T-helper 17 cell (primary cell): ENCODE results near the gene IFNG. TPM values are rescaled to one million over a fixed set of nuclear protein-coding genes. Genes with fewer than 3 reads are reported as not detected.
A peak's percentile ranks its signal among the peaks of the same experiment; 100 is the strongest.
"Not testable (repeated sequence)": the region's sequence is repeated elsewhere in the genome, so short reads cannot be mapped to it uniquely, and the experiment has no call there.

Experiments
- ATAC-seq: fragments of 150-1000 bp; cut with Tn5 transposase; 2 replicates; pipeline ENCODE4 v1.10.0; 2021; ENCODE audit warnings: mild to moderate bottlenecking, moderate library complexity
- DNase-seq, 3 donors: peaks; one replicate each; pipeline versions ENCODE4 v3.0.0 to v3.0.0-alpha.2; 2020 to 2021
- H3K9me3 ChIP-seq: one replicate; pipeline ENCODE4 v1.7.0; 2013; ENCODE audit warnings: low read length, mild to moderate bottlenecking; ENCODE audit not compliant: control insufficient read depth, poor library complexity, severe bottlenecking
- H3K27ac Mint-ChIP-seq: one replicate; pipeline ENCODE4 v1.8.0; 2022; ENCODE audit warnings: mild to moderate bottlenecking, moderate library complexity, mixed read lengths
- H3K27me3 Mint-ChIP-seq: one replicate; pipeline ENCODE4 v1.8.0; 2022; ENCODE audit warnings: mixed read lengths
- H3K36me3 Mint-ChIP-seq: one replicate; pipeline ENCODE4 v1.8.0; 2022; ENCODE audit warnings: low read depth, mixed read lengths
- H3K4me1 Mint-ChIP-seq: one replicate; pipeline ENCODE4 v1.8.0; 2022; ENCODE audit warnings: mild to moderate bottlenecking, mixed read lengths
- H3K4me3 Mint-ChIP-seq: one replicate; pipeline ENCODE4 v1.8.0; 2022; ENCODE audit warnings: mild to moderate bottlenecking, moderate library complexity, mixed read lengths
- total RNA-seq, 4 donors: library from RNA in 2 of 4; stranded (reverse) in 2 of 4; gene quantifications; one replicate each; pipeline ENCODE4 v1.2.3 and lab custom pipeline; 2022 to 2026

The IFNG gene
- total RNA-seq, 2 donors from 2014 or later: 0.99 to 1.2 TPM

DNA sequence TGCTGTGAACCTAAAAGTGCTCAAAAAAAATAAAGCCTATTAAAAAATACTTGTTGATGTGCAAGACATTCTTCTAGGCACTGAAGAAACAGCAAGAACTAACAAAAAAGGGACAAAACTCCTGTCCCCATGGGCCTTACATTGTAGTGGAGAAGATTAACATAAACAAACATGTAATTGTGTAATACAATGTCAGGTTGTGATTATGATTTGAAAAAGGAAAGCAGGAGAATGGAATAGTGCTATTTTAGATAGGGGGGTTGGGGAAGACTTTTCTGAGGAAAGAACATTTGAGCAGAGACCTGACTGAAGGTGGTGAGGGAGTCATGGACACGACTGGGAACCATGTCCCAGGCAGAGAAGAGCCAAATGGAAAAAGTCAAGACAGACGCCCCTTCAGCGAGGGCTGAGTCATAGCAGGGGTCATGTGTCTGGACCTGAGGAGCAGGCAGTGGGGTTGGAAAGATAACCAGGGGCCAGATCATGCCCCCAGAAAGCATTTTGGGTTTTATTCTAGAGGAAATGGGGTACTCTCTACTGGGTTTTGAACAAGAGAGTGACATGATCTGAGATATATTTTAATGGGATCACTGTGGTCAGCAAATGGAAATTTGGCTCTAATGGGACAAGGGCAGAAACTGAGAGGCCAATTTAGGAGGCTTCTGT, 19.4 kb upstream of the IFNG start:
- Mint-ChIP-seq H3K27ac (peak overlapping the region; percentile 30), H3K4me1 (peaks cover 46% of the 10 kb centered on the region), H3K4me3 (no peak overlapping the region), H3K27me3 (no peaks in the 10 kb centered on the region), H3K36me3 (no peaks in the 10 kb centered on the region)
- ATAC-seq (no peak), DNase-seq (no peak)
- no peaks in the 10 kb centered on the region for H3K9me3 ChIP-seq

DNA sequence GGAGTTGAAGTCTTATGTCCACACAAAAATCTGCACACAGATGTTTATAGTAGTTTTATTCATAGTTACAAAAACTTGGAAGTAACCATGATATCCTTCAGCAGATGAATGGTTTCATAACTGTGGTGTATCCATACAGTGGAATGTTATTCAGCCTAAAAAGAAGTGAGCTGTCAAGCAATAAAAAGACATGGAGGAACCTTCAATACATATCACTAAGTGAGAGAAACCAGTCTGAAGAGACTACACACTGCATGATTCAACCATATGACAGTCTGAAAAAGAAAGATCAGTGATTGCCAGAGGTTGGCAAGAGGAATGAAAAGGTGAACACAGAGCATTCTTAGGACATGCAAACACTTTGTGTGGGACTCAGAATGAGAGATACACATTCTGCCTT, 18.6 kb upstream of the IFNG start:
- H3K36me3 Mint-ChIP-seq: no peaks in the 10 kb centered on the region
- H3K27me3 Mint-ChIP-seq: no peaks in the 10 kb centered on the region
- peak overlapping the region; percentile 30 for H3K27ac Mint-ChIP-seq
- no peak overlapping the region for H3K4me3 Mint-ChIP-seq
- H3K9me3 ChIP-seq: no peaks in the 10 kb centered on the region
- ATAC-seq: no peak
- DNase-seq: no peak
- H3K4me1 Mint-ChIP-seq: peaks cover 46% of the 10 kb centered on the region

DNA sequence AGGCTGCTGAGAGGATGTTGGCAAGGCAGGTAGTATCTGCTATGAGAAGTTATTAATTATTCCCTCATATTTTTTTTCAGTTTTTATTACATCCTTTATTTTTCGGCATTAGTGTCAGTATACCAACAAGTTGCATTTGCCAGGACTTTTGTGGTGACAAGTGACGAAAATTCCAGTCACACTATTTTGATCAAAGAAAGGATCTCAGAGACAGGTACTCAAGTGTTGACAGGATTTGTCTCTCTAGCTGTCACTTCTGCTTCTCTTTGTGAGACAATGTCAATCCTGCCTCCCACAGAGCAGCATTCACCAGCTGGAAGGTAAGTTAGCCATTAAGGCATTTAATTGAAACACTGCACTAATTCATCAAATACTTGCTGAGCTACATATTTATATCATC, 18.0 kb upstream of the IFNG start:
- Mint-ChIP-seq H3K27ac (peak overlapping the region; percentile 96), H3K4me1 (peaks cover 46% of the 10 kb centered on the region), H3K4me3 (no peak overlapping the region), H3K27me3 (no peaks in the 10 kb centered on the region), H3K36me3 (no peaks in the 10 kb centered on the region)
- H3K9me3 ChIP-seq: no peaks in the 10 kb centered on the region
- no peak for DNase-seq
- no peak for ATAC-seq

DNA sequence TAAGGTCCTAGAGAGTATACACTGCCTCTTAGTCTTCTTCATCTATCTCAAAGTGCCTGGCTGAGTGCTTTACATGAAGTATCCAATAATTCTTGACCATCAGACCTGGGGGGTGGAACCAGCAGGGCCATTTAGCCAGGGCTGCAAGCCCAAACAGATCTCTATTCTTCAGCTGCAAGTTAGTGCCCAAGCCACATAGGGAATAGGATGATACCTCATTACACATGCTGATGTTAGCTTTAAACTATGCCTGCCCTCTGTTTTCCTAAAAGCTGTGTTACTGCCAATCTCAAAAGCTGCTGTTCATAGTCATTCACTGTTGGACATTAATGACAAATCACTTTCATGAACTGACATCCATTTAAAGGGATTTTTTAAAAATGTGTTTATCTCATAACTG, 16.7 kb upstream of the IFNG start:
- ATAC-seq (no peak), DNase-seq (no peak)
- H3K9me3 ChIP-seq: no peaks in the 10 kb centered on the region
- peak overlapping the region; percentile 88 for H3K4me3 Mint-ChIP-seq
- peaks cover 40% of the 10 kb centered on the region for H3K4me1 Mint-ChIP-seq
- peak overlapping the region; percentile 96 for H3K27ac Mint-ChIP-seq
- H3K36me3 Mint-ChIP-seq: no peaks in the 10 kb centered on the region
- H3K27me3 Mint-ChIP-seq: no peaks in the 10 kb centered on the region

DNA sequence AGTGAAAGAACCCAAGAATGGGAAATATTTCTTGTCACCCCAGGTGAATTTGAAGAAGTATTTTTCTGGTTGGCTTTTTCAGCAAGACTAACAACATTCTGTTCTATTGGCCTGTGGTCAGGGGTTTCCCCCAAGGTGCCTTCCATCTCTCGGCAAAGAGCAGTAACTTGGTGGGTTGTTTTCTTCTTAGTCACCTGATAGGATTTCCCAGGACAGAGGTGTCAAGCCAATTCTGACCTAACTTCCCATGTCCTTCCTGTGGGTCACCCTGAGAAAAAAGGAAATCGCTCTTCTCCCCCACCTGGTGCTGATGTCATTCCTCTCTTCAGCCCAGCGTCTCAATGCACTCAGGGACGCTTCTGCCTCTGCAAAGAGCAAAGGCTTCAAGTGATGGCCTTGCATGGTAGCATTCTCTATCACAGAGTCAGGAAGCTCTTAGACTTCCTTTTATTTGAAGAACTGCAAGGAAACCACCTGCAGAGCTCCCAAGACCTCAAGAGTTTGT, 16.1 kb upstream of the IFNG start:
- no peaks in the 10 kb centered on the region for H3K9me3 ChIP-seq
- Mint-ChIP-seq H3K36me3 (no peaks in the 10 kb centered on the region), H3K4me3 (peak overlapping the region; percentile 88), H3K27me3 (no peaks in the 10 kb centered on the region), H3K4me1 (peaks cover 34% of the 10 kb centered on the region), H3K27ac (peak overlapping the region; percentile 96)
- ATAC-seq (peak; percentile 89), DNase-seq (peak in 2 of 3 donors; percentile 23 to 53)

DNA sequence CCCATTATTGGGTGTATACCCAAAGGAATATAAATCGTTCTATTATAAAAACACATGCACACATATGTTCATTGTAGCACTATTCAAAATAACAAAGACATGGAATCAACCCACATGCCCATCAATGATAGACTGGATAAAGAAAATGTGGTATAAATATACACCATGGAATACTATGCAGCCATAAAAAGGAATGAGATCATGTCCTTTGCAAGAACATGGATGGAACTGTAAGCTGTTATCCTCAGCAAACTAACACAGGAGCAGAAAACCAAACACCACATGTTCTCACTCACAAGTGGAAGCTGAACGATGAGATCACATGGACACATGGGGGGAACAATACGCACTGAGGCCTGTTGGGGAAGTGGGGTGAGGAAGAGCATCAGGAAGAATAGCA, 15.2 kb upstream of the IFNG start:
- ATAC-seq, H3K27me3 Mint-ChIP-seq, DNase-seq, H3K9me3 ChIP-seq, H3K36me3 Mint-ChIP-seq: not testable (repeated sequence)
- Mint-ChIP-seq H3K4me1 (peaks cover 34% of the 10 kb centered on the region), H3K4me3 (peak overlapping the region; percentile 88), H3K27ac (peak overlapping the region; percentile 96)

DNA sequence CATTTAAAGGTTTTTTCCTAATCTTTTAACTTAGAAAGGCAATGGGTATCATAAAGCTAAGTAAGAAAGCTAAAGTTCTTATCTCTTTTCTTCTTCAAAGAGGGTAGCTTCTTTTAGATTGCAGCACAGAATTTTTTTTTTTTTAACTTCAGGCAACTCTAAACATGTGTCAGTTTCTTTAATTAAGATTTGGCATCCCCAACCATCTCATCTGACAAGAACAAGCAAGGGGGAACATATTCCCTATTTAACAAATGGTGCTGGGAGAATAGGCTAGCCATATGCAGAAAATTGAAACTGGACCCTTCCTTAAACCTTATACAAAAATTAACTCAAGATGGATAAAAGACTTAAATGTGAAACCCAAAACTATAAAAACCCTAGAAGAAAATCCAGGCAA, 14.3 kb upstream of the IFNG start:
- peaks cover 31% of the 10 kb centered on the region for H3K4me1 Mint-ChIP-seq
- ATAC-seq (no peak), DNase-seq (no peak)
- H3K27me3 Mint-ChIP-seq: no peaks in the 10 kb centered on the region
- H3K36me3 Mint-ChIP-seq: no peaks in the 10 kb centered on the region
- H3K27ac Mint-ChIP-seq: peak overlapping the region; percentile 96
- H3K9me3 ChIP-seq: no peaks in the 10 kb centered on the region
- H3K4me3 Mint-ChIP-seq: no peak overlapping the region

DNA sequence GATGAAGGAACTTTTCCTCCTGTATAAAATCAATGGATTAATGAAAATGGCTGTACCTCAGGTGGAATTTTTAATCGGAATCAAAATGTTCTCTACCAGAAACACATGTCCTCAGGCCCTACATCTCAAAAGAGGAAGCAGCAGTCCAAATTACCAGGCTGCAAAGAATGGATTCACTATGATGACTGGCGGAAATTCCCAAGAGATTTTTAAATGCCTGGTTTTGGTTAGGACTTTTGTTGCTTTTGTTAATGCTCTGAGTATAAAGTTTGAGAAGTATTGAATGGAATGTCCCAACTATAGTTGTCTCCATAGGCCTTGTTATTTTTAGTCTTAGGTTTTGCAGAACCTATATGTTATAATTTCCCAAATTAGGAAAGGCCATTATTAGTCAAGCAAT, 11.2 kb upstream of the IFNG start:
- Mint-ChIP-seq H3K27me3 (no peaks in the 10 kb centered on the region), H3K27ac (no peak overlapping the region), H3K4me1 (peaks cover 8% of the 10 kb centered on the region), H3K4me3 (no peak overlapping the region), H3K36me3 (no peaks in the 10 kb centered on the region)
- no peak for ATAC-seq
- no peak for DNase-seq
- H3K9me3 ChIP-seq: no peaks in the 10 kb centered on the region

DNA sequence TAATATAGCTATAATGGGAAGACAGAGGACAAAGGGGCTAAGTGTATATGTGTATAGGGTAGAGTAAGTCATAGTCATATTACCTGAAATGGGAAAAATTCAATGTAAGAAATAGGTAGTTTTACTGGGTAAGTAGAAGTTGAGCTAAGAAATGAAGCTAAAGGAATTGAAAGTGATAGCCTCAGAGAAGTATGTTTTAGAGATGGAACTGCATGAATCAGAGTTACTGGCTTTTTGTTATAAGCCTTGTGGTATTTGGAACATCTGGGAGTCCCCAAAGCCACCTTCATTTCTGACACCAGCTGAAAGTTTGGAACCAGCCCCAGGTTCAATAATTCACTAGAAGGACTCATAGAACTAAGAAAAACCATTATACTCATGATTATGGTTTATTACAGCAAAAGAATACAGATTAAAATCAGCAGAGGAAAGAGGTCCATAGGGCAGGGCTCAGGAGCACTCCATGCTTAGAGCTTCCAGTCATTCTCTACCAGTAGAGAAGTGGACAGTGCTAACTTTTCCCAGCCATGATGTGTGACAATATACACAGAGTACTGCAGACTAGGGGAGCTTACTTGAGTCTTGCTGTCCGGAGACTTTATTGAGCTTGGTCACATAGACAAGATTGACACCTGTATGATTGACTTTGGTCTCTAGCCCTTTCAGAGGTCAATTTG, 9.8 kb upstream of the IFNG start:
- Mint-ChIP-seq H3K27ac (no peak overlapping the region), H3K27me3 (no peaks in the 10 kb centered on the region), H3K4me1 (no peaks in the 10 kb centered on the region), H3K36me3 (no peaks in the 10 kb centered on the region), H3K4me3 (no peak overlapping the region)
- ATAC-seq (no peak), DNase-seq (no peak)
- no peaks in the 10 kb centered on the region for H3K9me3 ChIP-seq

DNA sequence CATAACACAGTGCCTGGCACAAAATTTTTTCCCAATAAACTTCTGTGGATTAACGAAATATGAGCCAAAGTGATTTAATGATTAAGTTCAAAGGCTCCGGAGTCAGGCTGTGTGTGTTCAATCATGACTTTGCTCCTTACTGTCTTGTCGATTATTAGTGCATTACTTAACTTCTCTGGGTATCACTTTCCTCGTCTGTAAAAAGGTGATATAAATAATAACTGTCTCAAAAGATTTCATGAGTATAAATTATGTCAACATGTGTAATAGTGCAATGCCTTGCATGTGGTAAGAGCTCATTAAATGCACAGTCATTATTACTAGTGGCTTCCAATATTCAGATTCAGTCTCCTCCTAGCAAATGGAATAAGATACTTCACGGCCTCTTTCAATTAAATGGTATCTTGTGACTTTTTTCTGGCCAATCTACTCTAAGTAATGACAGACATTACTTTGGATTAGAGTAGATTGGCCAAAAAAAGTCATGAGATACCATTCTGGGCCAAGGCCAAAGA, 6.8 kb upstream of the IFNG start:
- DNase-seq (no peak), ATAC-seq (no peak)
- Mint-ChIP-seq H3K36me3 (no peaks in the 10 kb centered on the region), H3K4me1 (no peaks in the 10 kb centered on the region), H3K27ac (no peak overlapping the region), H3K27me3 (no peaks in the 10 kb centered on the region), H3K4me3 (no peak overlapping the region)
- no peaks in the 10 kb centered on the region for H3K9me3 ChIP-seq

DNA sequence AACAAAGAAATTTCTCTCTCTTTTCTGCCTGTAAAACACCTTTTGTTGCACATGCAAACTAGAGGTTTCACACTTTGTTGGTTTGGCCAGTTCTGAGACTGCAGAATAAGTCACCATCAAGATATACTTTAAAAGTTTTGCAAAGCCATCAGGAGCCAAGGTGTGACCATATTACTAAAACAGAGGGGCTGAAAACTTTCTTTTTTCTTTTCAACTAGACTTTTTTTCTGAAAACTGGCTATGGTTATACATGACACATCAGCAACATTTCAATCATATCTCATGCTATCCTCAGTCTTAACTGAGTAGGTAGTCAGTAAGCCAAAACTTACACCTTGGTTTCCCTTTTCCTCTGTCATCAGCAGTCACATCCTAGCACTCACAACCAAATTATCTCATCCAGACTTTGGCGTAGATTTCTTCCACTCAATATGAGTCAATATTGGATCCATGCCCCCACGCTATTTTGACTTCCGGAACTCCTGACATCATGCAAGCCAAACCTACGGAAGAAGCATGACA, 4.1 kb upstream of the IFNG start:
- no peak overlapping the region for H3K27ac Mint-ChIP-seq

DNA sequence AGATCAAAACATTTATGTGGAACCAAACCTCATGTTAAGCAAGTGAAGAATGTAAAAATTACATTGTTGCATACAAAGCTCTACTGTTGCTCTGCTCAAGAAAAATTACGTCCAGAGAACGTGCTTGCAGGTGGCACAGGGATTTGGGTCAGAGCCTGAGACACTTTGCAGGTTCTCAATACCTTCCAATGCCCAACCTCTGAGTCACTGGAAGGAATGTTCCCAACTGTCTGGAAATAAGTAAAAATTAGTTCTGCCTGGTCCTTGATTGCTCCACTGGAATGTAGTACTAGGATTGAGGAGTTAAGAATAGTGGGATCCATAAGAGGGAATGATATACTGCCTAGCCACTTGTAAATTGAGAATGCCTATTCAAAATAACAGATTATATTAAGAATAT, 2.8 kb upstream of the IFNG start:
- ATAC-seq (no peak), DNase-seq (no peak)
- Mint-ChIP-seq H3K36me3 (no peaks in the 10 kb centered on the region), H3K4me3 (no peak overlapping the region), H3K27ac (no peak overlapping the region), H3K4me1 (peaks cover 5% of the 10 kb centered on the region), H3K27me3 (no peaks in the 10 kb centered on the region)
- no peaks in the 10 kb centered on the region for H3K9me3 ChIP-seq

More for the DNA sequence above, 4.1 kb upstream of the IFNG start:
- no peak for ATAC-seq
- H3K36me3 Mint-ChIP-seq: no peaks in the 10 kb centered on the region
- no peak for DNase-seq
- H3K27me3 Mint-ChIP-seq: no peaks in the 10 kb centered on the region
- peaks cover 5% of the 10 kb centered on the region for H3K4me1 Mint-ChIP-seq
- H3K4me3 Mint-ChIP-seq: no peak overlapping the region
- no peaks in the 10 kb centered on the region for H3K9me3 ChIP-seq

DNA sequence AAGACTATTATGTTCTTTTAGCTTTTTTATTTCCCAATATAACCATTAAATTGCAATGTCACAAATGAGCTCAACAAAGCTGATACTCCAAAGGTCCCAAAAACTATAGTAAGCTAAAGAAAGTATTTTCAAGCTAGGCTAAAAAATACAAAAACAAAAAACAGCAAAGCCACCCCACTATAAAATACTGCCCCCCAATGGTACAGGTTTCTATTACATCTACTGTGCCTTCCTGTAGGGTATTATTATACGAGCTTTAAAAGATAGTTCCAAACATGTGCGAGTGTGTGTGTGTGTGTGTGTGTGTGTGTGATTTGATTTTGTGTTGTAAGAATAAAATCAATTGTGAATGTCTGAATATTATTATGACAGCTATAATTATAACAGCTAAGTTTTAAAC, 1.1 kb downstream of the IFNG start:
- Mint-ChIP-seq H3K36me3 (peaks cover 2% of the 10 kb centered on the region), H3K4me1 (peaks cover 5% of the 10 kb centered on the region), H3K27ac (peak overlapping the region; percentile 19), H3K4me3 (peak overlapping the region; percentile 31), H3K27me3 (no peaks in the 10 kb centered on the region)
- DNase-seq (no peak), ATAC-seq (peak; percentile 69)
- no peaks in the 10 kb centered on the region for H3K9me3 ChIP-seq
